IMR-90 (cell line): ENCODE measurements around the gene GDF10. TPM values are rescaled to one million over a fixed set of nuclear protein-coding genes. Genes with fewer than 3 reads are reported as not detected.
A peak's percentile ranks its signal among the peaks of the same experiment; 100 is the strongest.

Experiments used
- ATAC-seq: fragments of 200-7000 bp; cut with Tn5 transposase; 2 replicates; pipeline ENCODE4 v1.9.1; 2020; ENCODE audit warnings: low read depth, mild to moderate bottlenecking, moderate library complexity
- BruUV-seq: library from RNA; stranded (reverse); fragments of 400-500 nt; replicated peaks from 2 replicates; lab custom pipeline; 2021; lab: Mats Ljungman, UMichigan
- CTCF ChIA-PET: fragments of 300-600 bp; formaldehyde crosslinking; extraction: SDS; loops from one replicate; lab custom pipeline; 2021; ENCODE audit warnings: antibody characterized with exemption; lab: Yijun Ruan, JAX
- POLR2A ChIA-PET: fragments of 300-600 bp; sonication (Branson Sonifier 250); formaldehyde crosslinking; loops from one replicate; lab custom pipeline; 2022; ENCODE audit warnings: antibody characterized with exemption; ENCODE audit not compliant: unreplicated experiment; lab: Charles Lee
- DNase-seq: peaks from one replicate; pipeline ENCODE4 v3.0.0; 2013
- H2AFZ ChIP-seq: replicated peaks from 2 replicates; pipeline ENCODE3; 2013; ENCODE audit warnings: low read length, mild to moderate bottlenecking; ENCODE audit not compliant: poor library complexity
- H2AK5ac ChIP-seq: 2 replicates; pipeline ENCODE4 v1.6.1; 2013; ENCODE audit warnings: low read depth, low read length, inconsistent platforms
- H2AK9ac ChIP-seq: replicated peaks from 2 replicates; pipeline ENCODE3; 2013; ENCODE audit warnings: mild to moderate bottlenecking, low read depth, low read length, moderate library complexity; ENCODE audit not compliant: poor library complexity
- H2BK120ac ChIP-seq: 2 replicates; pipeline ENCODE4 v1.6.1; 2013; ENCODE audit warnings: low read depth, low read length, inconsistent platforms
- H2BK15ac ChIP-seq: 3 replicates; pipeline ENCODE4 v1.6.1; 2013; ENCODE audit warnings: low read depth, low read length, inconsistent platforms
- H2BK20ac ChIP-seq: 2 replicates; pipeline ENCODE4 v1.6.1; 2013; ENCODE audit warnings: low read depth, mild to moderate bottlenecking, inconsistent platforms, low read length, moderate library complexity
- H2BK5ac ChIP-seq: 2 replicates; pipeline ENCODE4 v1.6.1; 2013; ENCODE audit warnings: mild to moderate bottlenecking, low read depth, low read length, inconsistent platforms; ENCODE audit not compliant: poor library complexity, severe bottlenecking
- H3K14ac ChIP-seq: replicated peaks from 2 replicates; pipeline ENCODE4 v1.6.1; 2013; ENCODE audit warnings: low read depth, low read length, inconsistent platforms
- H3K18ac ChIP-seq: 2 replicates; pipeline ENCODE4 v1.6.1; 2013; ENCODE audit warnings: low read depth, low read length, control low read depth
- H3K23ac ChIP-seq: 2 replicates; pipeline ENCODE4 v1.6.1; 2013; ENCODE audit warnings: low read depth, low read length, inconsistent platforms
- H3K27ac ChIP-seq: 2 replicates; pipeline ENCODE4 v1.5.1; 2013; ENCODE audit warnings: mild to moderate bottlenecking, control low read depth, low read length; ENCODE audit not compliant: insufficient read depth
- H3K27me3 ChIP-seq: 2 replicates; pipeline ENCODE4 v1.6.1; 2013; ENCODE audit warnings: low read length; ENCODE audit not compliant: control insufficient read depth, insufficient read depth
- H3K36me3 ChIP-seq: 2 replicates; pipeline ENCODE4 v1.6.1; 2013; ENCODE audit warnings: low read length, mixed read lengths; ENCODE audit not compliant: control insufficient read depth, insufficient read depth
- H3K4ac ChIP-seq: 2 replicates; pipeline ENCODE4 v1.6.1; 2013; ENCODE audit warnings: low read depth, low read length, inconsistent platforms
- H3K4me1 ChIP-seq: 2 replicates; pipeline ENCODE4 v1.6.1; 2013; ENCODE audit warnings: low read length, mixed read lengths; ENCODE audit not compliant: control insufficient read depth, insufficient read depth
- H3K4me2 ChIP-seq: 2 replicates; pipeline ENCODE4 v1.6.1; 2013; ENCODE audit warnings: low read depth, mild to moderate bottlenecking, control low read depth, low read length, moderate library complexity
- H3K4me3 ChIP-seq: 2 replicates; pipeline ENCODE4 v1.5.1; 2013; ENCODE audit warnings: low read depth, mild to moderate bottlenecking, control low read depth, low read length, moderate library complexity; ENCODE audit not compliant: insufficient read depth
- H3K56ac ChIP-seq: 2 replicates; pipeline ENCODE4 v1.6.1; 2013; ENCODE audit warnings: low read length, inconsistent platforms; ENCODE audit not compliant: insufficient read depth; ENCODE audit errors: extremely low read depth
- H3K79me1 ChIP-seq, 2 experiments: 2 replicates each; pipeline ENCODE4 v1.6.1; 2013; ENCODE audit warnings: low read length in 2 of 2, inconsistent platforms in 1 of 2, low read depth in 1 of 2
- H3K9ac ChIP-seq: 2 replicates; pipeline ENCODE4 v1.6.1; 2013; ENCODE audit warnings: low read depth, low read length, control low read depth
- H3K9me1 ChIP-seq: 2 replicates; pipeline ENCODE4 v1.6.1; 2013; ENCODE audit warnings: low read length, inconsistent platforms; ENCODE audit not compliant: insufficient read depth
- H3K9me3 ChIP-seq: 2 replicates; pipeline ENCODE4 v1.6.1; 2013; ENCODE audit warnings: low read length; ENCODE audit not compliant: control insufficient read depth, insufficient read depth
- H4K20me1 ChIP-seq: 2 replicates; pipeline ENCODE4 v1.6.1; 2013; ENCODE audit warnings: low read length, inconsistent platforms; ENCODE audit not compliant: insufficient read depth
- H4K5ac ChIP-seq: 2 replicates; pipeline ENCODE4 v1.6.1; 2013; ENCODE audit warnings: mild to moderate bottlenecking, low read depth, low read length, control low read depth
- H4K8ac ChIP-seq, 2 experiments: 2 replicates each; pipeline ENCODE4 v1.6.1; 2013; ENCODE audit warnings: low read depth in 2 of 2, low read length in 2 of 2, control low read depth in 1 of 2, inconsistent platforms in 1 of 2
- H4K91ac ChIP-seq: 2 replicates; pipeline ENCODE4 v1.6.1; 2013; ENCODE audit warnings: low read depth, low read length, inconsistent platforms; ENCODE audit not compliant: insufficient read depth
- BHLHE40 ChIP-seq: fragments of 150-350 bp; IDR thresholded peaks from 2 replicates; pipeline ENCODE4 v1.6.1; 2016; ENCODE audit warnings: mild to moderate bottlenecking, low read depth, low read length
- CEBPB ChIP-seq: IDR thresholded peaks from 2 replicates; pipeline ENCODE4 v1.6.1; 2012; ENCODE audit warnings: low read depth, low read length, improper control_type of control experiment
- CHD1 ChIP-seq: IDR thresholded peaks from 2 replicates; pipeline ENCODE4 v1.6.1; 2012; ENCODE audit warnings: low read depth, low read length, improper control_type of control experiment
- FOS ChIP-seq: fragments of 150-350 bp; IDR thresholded peaks from 2 replicates; pipeline ENCODE4 v1.6.1; 2016; ENCODE audit warnings: low read depth, low read length
- MAFK ChIP-seq: IDR thresholded peaks from 2 replicates; pipeline ENCODE4 v1.6.1; 2012; ENCODE audit warnings: low read depth, low read length, improper control_type of control experiment
- MAZ ChIP-seq: IDR thresholded peaks from 2 replicates; pipeline ENCODE4 v1.6.1; 2012; ENCODE audit warnings: low read depth, mild to moderate bottlenecking, low read length, improper control_type of control experiment, moderate library complexity, borderline replicate concordance
- MXI1 ChIP-seq: IDR thresholded peaks from 2 replicates; pipeline ENCODE4 v1.6.1; 2012; ENCODE audit warnings: low read depth, mild to moderate bottlenecking, low read length, moderate library complexity, borderline replicate concordance
- NFE2L2 ChIP-seq: fragments of 150-350 bp; IDR thresholded peaks from 2 replicates; pipeline ENCODE4 v1.6.1; 2016; ENCODE audit warnings: low read depth, mild to moderate bottlenecking, low read length
- POLR2A ChIP-seq: IDR thresholded peaks from 2 replicates; pipeline ENCODE4 v1.6.1; 2012; ENCODE audit warnings: mild to moderate bottlenecking, low read depth, low read length
- RAD21 ChIP-seq: IDR thresholded peaks from 2 replicates; pipeline ENCODE4 v1.6.1; 2012; ENCODE audit warnings: low read length, improper control_type of control experiment
- RCOR1 ChIP-seq: IDR thresholded peaks from 2 replicates; pipeline ENCODE4 v1.6.1; 2012; ENCODE audit warnings: mild to moderate bottlenecking, low read length, improper control_type of control experiment; ENCODE audit not compliant: insufficient replicate concordance
- RFX5 ChIP-seq: IDR thresholded peaks from 2 replicates; pipeline ENCODE4 v1.8.0; 2012; ENCODE audit warnings: low read depth, mild to moderate bottlenecking, low read length, moderate library complexity
- SMC3 ChIP-seq: fragments of 150-350 bp; IDR thresholded peaks from 2 replicates; pipeline ENCODE4 v1.6.1; 2016; ENCODE audit warnings: low read depth, mild to moderate bottlenecking, antibody characterized with exemption, low read length, moderate library complexity
- WGBS, 2 experiments: methylation state at CpG; one replicate each; pipeline versions ENCODE4 v1.1.5 to v1.1.7; 2013; ENCODE audit warnings: missing lambda C conversion rate in 2 of 2; ENCODE audit not compliant: insufficient read length in 1 of 2; ENCODE audit errors: extremely low coverage in 2 of 2; 5-methylcytosine and 5-hydroxymethylcytosine counted together
- dilution Hi-C: fragments of 300-500 bp; cut with HindIII; formaldehyde crosslinking; loops from one replicate; pipeline ENCODE4 v1.14.3; 2018; ENCODE audit warnings: low sequenced_read_pairs; ENCODE audit not compliant: unreplicated experiment
- in situ Hi-C: fragments of 300-500 bp; cut with MboI; formaldehyde crosslinking; loops from 3 replicates; pipeline ENCODE4 v1.14.3; 2019; ENCODE audit warnings: low sequenced_read_pairs, inconsistent platforms, mixed read lengths
- intact Hi-C: fragments of 100-400 bp; cut with micrococcal nuclease; formaldehyde crosslinking; loops from 2 replicates; pipeline ENCODE4 v1.10.0; 2022
- polyA plus RNA-seq, 3 experiments: library from polyadenylated mRNA; depleted of rRNA; stranded (reverse); fragments of >200 nt; gene quantifications; 2 replicates each; pipeline ENCODE4 v1.2.3, GENCODE V29; 2012; ENCODE audit warnings: low replicate concordance in 1 of 3
- total RNA-seq: library from RNA; depleted of rRNA; stranded (reverse); fragments of >200 nt; gene quantifications from 2 replicates; pipeline ENCODE4 v1.2.3, GENCODE V29; 2012
- TF ChIP-seq, protein P1 (sequence below): fragments of 150-350 bp; IDR thresholded peaks from 2 replicates; pipeline ENCODE4 v1.6.1; 2017; ENCODE audit warnings: mild to moderate bottlenecking, antibody characterized with exemption, low read length, low read depth
- TF ChIP-seq, protein P2 (sequence below): fragments of 150-350 bp; IDR thresholded peaks from 2 replicates; pipeline ENCODE4 v1.6.1; 2016; ENCODE audit warnings: low read depth, mild to moderate bottlenecking, low read length, moderate library complexity, borderline replicate concordance
- TF ChIP-seq, protein P3 (sequence below): conservative IDR thresholded peaks from 2 replicates; pipeline ENCODE4 v1.5.1; 2012; ENCODE audit warnings: mild to moderate bottlenecking, low read depth, low read length, improper control_type of control experiment

Gene GDF10
- total and polyA plus RNA-seq, 2 of the 4 experiments (the other 2 are of a cell fraction): 0.34 TPM; not detected in 1

DNA sequence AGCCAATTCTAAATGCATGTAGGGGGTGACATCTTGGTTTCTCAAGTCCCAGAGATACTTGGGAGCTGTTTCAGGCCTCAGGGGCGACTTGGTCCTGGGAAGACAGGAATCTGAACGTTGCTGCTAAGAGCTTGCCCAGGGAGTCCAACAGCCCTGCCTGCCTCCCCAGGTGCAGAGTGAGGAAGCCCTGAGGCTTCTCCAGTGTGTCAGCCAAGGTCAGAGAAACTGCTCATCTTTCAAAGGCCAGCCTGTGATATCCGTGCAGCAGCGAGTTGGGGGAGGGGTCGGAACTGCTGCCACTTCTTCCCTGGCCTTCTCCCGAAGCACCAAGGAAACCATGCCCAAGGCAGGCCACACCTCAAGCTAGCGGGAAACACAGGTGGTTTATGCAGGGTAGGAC, 32.0 kb downstream of the GDF10 start:
- ATAC-seq (no peak), DNase-seq (no peak)
- BruUV-seq: no TSS peak
- dilution Hi-C loops: no loop called here
- H2AK9ac ChIP-seq: peak overlapping the region; percentile 1
- TF ChIP-seq FOS: no peak
- no peak for TF ChIP-seq MXI1
- TF ChIP-seq MAFK: no peak
- TF ChIP-seq POLR2A: no peak
- TF ChIP-seq, protein P1, sequence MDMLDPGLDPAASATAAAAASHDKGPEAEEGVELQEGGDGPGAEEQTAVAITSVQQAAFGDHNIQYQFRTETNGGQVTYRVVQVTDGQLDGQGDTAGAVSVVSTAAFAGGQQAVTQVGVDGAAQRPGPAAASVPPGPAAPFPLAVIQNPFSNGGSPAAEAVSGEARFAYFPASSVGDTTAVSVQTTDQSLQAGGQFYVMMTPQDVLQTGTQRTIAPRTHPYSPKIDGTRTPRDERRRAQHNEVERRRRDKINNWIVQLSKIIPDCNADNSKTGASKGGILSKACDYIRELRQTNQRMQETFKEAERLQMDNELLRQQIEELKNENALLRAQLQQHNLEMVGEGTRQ: no peak
- no peak for TF ChIP-seq BHLHE40
- no peak for TF ChIP-seq RAD21
- no peak for TF ChIP-seq MAZ
- TF ChIP-seq, protein P2, sequence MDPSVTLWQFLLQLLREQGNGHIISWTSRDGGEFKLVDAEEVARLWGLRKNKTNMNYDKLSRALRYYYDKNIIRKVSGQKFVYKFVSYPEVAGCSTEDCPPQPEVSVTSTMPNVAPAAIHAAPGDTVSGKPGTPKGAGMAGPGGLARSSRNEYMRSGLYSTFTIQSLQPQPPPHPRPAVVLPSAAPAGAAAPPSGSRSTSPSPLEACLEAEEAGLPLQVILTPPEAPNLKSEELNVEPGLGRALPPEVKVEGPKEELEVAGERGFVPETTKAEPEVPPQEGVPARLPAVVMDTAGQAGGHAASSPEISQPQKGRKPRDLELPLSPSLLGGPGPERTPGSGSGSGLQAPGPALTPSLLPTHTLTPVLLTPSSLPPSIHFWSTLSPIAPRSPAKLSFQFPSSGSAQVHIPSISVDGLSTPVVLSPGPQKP: no peak
- no peak for TF ChIP-seq CEBPB
- no peak for TF ChIP-seq CHD1
- no peak for TF ChIP-seq RFX5
- TF ChIP-seq NFE2L2: no peak
- TF ChIP-seq RCOR1: no peak
- no peak for TF ChIP-seq SMC3
- TF ChIP-seq, protein P3, sequence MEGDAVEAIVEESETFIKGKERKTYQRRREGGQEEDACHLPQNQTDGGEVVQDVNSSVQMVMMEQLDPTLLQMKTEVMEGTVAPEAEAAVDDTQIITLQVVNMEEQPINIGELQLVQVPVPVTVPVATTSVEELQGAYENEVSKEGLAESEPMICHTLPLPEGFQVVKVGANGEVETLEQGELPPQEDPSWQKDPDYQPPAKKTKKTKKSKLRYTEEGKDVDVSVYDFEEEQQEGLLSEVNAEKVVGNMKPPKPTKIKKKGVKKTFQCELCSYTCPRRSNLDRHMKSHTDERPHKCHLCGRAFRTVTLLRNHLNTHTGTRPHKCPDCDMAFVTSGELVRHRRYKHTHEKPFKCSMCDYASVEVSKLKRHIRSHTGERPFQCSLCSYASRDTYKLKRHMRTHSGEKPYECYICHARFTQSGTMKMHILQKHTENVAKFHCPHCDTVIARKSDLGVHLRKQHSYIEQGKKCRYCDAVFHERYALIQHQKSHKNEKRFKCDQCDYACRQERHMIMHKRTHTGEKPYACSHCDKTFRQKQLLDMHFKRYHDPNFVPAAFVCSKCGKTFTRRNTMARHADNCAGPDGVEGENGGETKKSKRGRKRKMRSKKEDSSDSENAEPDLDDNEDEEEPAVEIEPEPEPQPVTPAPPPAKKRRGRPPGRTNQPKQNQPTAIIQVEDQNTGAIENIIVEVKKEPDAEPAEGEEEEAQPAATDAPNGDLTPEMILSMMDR: no peak
- H3K23ac ChIP-seq: no peak overlapping the region
- H3K9me1 ChIP-seq: peaks cover 4% of the 10 kb centered on the region; the same call in 1 of the 2 replicates
- no peak overlapping the region for H3K18ac ChIP-seq
- no peak overlapping the region for H4K8ac ChIP-seq
- POLR2A ChIA-PET: no interaction called here
- H3K79me1 ChIP-seq: no peaks in the 10 kb centered on the region
- no peaks in the 10 kb centered on the region for H3K36me3 ChIP-seq
- H3K9me3 ChIP-seq: no peaks in the 10 kb centered on the region
- H2BK120ac ChIP-seq: no peak overlapping the region
- no peak overlapping the region for H3K4ac ChIP-seq
- intact Hi-C loops: no loop called here
- no peak overlapping the region for H3K4me3 ChIP-seq
- peaks cover 8% of the 10 kb centered on the region for H3K27me3 ChIP-seq
- H3K14ac ChIP-seq: no peak overlapping the region
- no peak overlapping the region for H3K9ac ChIP-seq
- H4K91ac ChIP-seq: no peak overlapping the region
- H2BK5ac ChIP-seq: no peak overlapping the region
- CTCF ChIA-PET: interaction anchor here (0.6 kb wide), 1 partner anchor 105 kb away, joined by 3 read pairs; no protein-coding TSS in a partner anchor
- peaks cover 1% of the 10 kb centered on the region; the same call in 1 of the 2 replicates for H3K4me1 ChIP-seq
- in situ Hi-C loops: no loop called here
- H3K4me2 ChIP-seq: no peak overlapping the region
- no peak overlapping the region for H3K27ac ChIP-seq
- no peak overlapping the region for H2AFZ ChIP-seq
- no peak overlapping the region for H2BK15ac ChIP-seq
- no peak overlapping the region for H2BK20ac ChIP-seq
- H4K5ac ChIP-seq: no peak overlapping the region
- 44% methylated on average over 3 of the region's 7 CpGs; no CpG with 5 or more reads in 1 of the 2 experiments for WGBS, 2 experiments
- H2AK5ac ChIP-seq: no peak overlapping the region
- H3K56ac ChIP-seq: no peak overlapping the region
- no peaks in the 10 kb centered on the region for H4K20me1 ChIP-seq
